Activated CD8-positive, alpha-beta memory T cell treated with anti-CD3 and anti-CD28 coated beads for 24 hours (primary cell): Measurements from ENCODE around the gene APH1B.

ENCODE experiments used
- DNase-seq: peaks from one replicate; pipeline ENCODE4 v3.0.0-alpha.2; 2020

The APH1B gene

GRCh38 chr15:63254991-63255390 is 22.4 kb upstream of the APH1B start:
- no peak for DNase-seq

DNA sequence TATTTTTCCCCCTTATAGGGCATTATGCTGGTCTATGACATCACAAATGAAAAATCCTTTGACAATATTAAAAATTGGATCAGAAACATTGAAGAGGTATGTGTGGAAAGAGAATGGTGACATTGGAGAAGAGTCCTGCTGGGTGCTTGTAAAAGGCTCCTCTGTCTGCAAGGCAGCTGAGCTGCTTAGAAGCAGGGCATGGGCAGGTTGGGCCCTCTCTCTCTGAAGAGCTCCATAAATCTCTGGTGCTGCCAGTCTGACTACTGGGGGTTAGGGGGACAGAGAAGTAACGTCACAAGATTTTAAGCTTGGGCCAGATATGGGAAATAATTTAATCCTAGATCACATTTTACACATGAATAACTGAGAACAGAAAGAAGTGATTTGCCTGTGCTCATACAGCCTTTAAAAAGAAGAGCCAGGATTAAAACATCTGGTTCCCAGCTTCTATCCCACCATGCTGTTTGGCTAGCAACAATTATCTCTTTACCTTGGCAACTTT is 21.9 kb upstream of the APH1B start:
- no peak for DNase-seq

- no peak for DNase-seq
Measured at GRCh38 chr15:63256433-63257274, 20.8 kb upstream of the APH1B start.

DNA sequence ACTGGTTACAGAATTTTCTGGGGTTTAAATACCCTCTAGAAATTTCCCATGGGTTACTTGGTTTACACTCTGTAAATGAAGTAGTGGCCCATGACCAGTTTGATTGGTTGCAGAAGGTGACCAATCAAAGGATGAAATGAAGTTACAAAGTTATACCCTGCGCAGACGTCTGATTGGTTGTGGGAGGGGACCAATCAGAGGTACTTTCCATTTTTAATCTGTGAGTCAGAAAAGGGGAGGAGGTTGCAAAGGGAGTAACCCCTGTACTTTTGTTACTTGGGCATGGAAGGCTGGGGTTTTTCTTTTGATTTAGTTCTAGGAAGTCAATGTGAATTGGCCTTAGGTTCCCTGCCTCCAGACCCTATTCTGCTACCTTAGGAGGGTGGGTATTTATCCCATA is 18.7 kb upstream of the APH1B start:
- no peak for DNase-seq

DNA sequence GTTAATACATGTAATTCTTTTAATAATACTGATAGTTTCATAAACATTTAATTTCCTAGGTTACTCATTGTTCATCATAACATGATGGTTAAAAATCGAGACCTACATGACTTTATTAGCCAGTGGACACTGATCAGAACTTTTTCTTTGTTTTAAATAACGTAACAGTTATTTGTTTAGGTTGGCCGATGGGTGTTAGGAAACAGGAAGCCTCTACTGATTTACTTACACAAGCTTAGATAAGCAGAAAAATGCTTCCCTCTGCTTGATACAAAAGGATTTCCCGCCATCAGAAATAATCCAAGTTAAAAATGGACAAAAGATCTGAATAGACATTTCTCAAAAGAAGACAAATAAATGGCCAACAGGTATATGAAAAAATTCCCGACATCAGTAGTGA is 16.6 kb upstream of the APH1B start:
- no peak for DNase-seq

DNA sequence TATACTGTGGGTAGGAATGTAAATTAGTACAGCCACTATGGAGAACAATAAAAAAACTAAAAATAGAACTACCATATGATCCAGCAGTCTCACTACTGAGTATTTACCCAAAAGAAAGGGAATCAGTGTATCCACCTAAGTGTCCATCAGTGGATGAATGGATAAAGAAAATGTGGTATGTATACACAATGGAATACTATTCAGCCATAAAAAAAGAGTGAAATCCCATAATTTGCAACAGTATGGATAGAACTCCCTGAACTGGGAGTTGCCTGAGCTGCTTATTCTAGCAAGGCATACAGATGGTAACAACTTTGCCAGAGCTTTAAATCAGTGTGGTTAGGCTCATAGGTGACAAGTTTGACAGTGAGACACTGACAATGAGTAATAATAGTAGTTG is 16.1 kb upstream of the APH1B start:
- no peak for DNase-seq

- no peak for DNase-seq
Measured at GRCh38 chr15:63263519-63263918, 13.9 kb upstream of the APH1B start.

DNA sequence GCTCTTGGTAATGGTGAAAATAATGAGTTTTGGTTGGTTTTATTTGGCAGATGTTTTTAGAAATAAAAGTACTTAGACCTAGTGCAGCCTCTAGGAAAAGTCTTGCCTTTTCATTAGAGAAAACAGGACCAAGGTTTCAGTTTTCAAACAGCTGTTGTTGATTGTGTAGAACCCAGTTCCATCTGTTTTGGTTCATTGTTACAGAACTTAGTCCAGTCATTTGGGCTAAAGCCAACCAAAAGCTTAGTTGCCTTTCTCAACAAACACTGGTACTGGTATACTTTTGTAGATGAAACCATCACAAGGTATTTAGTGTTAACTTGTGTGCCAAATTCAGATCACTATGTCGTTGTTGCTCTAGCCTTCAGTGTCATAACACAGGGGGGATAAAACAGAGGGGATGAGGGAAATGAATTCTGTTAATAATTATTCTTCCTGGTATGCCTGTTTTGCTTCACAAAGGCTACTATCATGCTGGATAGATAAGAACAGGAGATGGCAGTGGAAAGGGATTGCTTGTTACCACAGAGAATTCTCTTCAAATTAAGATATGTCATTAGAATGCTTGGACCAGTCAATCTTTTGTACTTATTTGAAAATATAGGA is 12.6 kb upstream of the APH1B start:
- DNase-seq, result no peak

DNA sequence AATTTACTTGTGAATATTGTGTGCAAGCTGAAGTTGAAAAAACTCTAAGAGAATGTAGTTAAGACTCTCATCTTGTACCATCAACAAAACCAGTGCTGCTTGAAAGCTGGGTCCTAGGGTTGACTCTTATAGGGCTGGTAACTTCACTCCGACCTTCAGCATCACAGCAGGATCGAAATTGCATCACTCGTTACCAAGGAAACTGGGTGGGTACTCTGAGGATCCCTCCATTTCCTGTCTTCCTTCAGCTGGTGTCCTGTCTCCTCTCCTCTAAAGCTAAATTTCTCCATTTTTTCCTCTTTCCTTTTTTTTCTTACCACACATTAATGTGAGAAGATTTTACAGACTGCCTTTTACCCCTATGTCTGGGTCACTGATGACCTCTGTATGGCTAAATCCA is 3.0 kb upstream of the APH1B start:
- DNase-seq, result no peak

DNA sequence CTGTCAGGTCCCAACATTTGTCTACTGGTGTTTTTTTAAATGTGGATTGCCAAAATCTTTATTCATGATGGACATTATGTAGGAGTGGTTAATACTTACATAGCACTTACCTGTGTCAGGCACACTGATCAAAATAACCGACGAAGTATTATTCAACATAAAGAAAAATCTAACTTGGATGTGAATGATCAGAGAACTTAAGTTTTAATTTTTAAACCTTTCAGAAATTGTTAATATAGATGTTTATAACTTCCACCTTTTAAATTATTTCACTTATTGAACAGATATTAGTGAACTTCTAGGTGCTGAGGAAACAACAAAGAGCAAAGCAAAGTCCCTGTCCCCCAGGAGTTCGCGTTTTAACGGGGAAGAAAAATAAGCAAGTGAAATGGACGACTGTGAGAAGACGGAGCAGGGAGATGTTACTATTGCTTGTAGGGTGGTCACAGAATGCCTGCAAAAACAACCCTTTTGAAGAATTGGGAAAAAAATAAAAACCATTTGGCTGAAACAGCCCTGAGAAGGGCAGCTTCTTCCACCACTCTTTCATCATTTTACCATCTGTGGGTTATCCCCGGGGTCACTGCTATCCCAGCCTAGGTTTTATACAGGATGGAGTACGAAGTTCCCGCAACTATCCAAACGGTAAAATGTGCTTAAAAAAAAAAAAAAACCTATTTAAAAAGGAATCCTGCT is 915 bp upstream of the APH1B start:
- DNase-seq, result no peak

DNA sequence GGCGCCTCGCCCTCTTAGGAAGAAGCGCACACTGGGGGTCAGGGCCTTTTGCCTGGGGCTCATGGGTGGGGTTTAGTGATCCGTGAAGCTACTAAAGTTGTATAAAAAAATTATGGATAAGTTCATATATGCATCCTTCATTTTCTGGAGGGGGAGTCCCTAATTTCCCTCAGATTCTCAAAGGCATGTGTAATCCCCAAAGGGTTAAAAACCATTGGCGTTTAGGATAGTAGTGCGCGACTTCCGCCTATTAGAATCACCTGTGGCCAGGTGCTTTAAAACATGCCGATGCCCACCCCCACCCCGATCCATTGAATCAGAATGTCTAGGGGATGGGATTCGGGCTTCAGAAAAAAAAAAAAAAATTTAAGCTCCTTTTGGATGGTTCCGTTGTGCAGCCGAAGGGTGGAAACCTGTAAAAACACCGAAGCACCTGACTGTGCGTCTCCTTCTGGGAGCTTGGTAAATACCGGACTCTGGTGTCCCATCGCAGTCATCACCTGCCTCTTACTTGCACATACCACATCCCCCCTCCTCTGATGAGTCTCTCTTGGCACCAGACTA is 570 bp downstream of the APH1B start:
- DNase-seq, result no peak

DNA sequence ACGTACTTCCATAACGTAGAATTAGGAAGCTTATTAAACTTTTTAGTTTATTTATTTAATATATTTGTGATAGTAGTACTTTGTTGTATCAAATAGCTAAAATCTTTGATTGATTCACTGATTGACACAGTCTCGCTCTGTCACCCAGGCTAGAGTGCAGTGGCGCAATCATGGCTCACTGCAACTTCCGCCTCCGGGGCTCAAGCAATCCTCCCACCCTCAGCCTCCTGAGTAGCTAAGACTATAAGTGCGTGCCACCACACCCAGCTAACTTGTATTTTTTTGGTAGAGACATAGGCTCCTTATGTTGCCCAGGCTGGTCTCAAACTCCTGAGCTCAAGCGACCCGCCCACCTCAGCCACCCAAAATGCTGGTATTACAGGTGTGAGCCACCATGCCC is 5.7 kb downstream of the APH1B start:
- DNase-seq, result no peak

DNA sequence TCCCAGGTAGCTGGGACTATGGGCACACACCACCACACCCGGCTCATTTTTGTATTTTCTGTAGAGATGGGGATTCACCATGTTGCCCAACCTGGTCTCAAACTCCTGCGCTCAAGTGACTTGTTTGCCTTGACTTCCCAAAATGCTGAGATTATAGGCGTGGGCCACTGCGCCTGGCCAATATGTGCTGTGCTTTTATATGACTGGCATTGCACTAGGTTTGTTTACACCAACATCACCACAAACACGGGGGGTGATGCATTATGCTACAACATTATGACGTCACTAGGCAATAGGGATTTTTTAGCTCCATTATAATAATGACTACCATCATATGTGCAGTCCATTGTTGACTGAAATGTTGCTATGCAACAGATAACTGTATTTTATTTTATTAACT is 6.9 kb downstream of the APH1B start:
- DNase-seq, result no peak

DNA sequence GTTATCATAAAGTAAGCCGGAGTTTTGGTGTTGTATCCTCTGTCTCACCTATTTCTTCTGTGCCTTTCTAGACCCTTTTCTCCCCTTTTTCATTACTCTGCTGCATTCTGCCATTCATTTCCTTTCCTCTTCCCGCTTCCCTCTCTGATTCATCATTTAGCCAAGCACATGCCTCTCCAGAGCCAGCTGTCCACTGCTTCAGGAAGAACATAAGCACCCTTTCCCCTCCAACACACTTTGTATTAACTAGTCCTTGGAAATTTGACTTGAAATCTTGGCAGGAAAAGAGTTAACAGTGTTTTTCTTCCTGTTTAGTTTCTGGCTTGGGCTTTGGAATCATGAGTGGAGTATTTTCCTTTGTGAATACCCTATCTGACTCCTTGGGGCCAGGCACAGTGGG is 9.7 kb downstream of the APH1B start:
- no peak for DNase-seq

- no peak for DNase-seq
Measured at GRCh38 chr15:63288342-63288741, 10.9 kb downstream of the APH1B start.

DNA sequence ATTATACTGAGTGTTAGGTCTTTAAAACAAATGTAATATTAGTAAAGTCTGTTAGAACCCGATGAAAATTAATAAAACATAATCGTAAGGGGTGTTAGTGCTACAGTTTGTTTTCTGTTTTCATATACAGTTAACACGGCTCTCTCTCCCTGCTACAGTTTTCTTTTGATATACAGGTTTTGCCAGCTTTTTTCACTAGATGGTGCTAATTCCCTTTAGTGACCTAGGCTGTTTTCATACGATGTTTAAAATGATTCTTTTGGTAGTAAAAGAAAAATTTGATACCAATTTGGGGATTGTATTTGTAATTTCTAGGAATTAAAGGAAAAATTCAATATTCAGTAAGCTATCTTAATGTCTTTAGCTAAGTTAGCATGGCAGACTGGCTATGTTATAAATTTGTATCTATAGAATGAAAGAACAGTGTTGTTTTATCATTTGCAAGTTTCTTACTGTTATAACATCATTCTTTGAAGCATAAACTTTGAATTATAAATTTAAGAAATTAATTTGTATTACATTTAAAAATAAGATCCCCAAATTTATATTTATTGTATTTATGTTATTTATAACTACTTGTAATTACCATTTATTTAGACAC is 11.5 kb downstream of the APH1B start:
- no peak for DNase-seq

GRCh38 chr15:63291507-63291906 is 14.1 kb downstream of the APH1B start:
- no peak for DNase-seq

DNA sequence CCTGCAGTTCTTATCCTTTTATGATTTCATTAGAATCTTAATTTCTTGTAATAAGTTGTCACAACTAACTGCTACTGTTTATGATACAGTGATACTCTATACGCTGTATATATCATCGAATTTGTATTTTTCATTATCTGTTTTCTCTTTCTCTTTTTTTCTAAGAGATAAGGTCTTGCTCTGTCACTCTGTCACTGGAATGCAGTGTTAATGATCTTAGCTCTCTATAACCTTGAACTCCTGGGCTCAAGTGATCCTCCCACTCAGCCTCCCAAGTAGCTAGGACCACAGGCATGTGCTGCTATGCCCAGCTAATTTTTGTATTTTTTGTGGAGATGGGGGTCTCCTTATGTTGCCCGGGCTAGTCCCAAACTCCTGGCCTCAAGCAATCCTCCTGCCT is 14.8 kb downstream of the APH1B start:
- DNase-seq, result no peak

- DNase-seq, result no peak
Measured at GRCh38 chr15:63292771-63293170, 15.4 kb downstream of the APH1B start.

DNA sequence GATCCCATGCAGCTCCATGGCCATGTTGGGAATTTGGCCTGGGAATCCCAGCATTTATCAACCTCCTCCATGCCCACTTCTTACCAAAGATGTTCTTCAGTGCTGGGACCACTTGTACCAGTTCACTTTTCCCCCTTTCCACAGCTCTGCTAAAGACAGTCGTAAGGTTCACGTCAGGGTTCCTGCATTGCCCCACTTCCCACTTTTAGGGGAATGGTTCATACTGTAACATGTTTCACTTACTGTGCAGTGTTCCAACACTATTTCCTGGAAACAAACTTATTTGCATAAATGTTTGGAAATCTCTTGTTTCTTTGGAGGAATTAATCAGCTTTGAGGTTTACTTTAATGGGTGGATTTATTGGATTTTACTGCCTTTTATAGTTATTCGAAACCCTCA is 17.0 kb downstream of the APH1B start:
- DNase-seq, result no peak

GRCh38 chr15:63295341-63295740 is 17.9 kb downstream of the APH1B start:
- DNase-seq, result no peak

DNA sequence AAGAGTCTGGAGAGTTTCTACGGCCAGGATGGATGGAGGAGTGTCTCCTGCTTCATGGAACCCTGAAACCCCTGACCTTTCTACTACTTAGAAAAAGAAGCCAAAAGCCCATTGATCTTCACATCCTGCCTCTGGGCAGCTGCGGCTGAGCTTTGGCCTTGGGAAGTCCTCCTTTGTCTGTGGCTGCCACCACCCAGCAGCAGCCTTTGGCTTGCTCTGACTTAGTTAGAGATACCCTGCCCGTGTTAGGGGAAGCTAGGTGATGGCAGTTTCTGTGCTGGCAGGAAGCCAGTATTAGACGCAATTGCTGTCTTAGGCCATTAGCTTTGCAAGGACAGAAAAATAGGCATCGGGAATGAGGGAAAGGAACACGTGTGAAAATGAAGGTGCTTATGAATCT is 18.8 kb downstream of the APH1B start:
- no peak for DNase-seq

DNA sequence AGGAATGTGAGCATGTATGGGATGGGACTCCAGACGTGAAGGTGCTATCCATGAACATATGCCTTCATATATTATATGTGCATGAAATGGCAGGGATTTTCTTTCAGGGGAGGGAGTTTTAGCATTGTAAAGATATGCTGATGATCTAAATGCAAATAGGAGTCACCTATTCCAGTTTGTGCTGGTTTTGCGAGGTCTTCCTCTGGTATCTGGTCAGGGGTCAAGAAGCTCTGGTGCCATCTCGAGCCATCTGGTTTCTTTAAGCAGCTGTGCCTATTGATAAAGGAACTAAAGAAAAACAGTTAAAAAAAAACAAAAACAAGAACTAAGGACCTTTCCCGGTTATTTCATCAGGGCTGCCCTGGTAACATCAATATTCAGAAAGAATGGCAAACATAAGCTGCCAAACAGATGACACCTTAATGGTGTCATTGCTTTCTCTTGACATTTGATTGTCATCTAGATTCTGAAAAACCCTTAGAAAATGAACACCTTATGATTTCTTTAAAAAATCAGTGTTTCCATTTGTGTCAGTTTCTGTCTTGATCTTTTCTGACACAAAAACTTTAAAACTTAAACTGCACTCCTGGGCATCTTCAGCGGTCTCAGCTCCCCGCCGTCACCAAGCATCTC is 22.7 kb downstream of the APH1B start:
- DNase-seq, result no peak
